Fibroblast of lung (primary cell): ENCODE data around the gene FBXL2. TPM values are rescaled to one million over a fixed set of nuclear protein-coding genes. Genes with fewer than 3 reads are reported as not detected.

Source experiments
- DNase-seq, 2 donors: peaks; one replicate each; pipeline versions ENCODE4 v3.0.0 to v3.0.0-alpha.2; 2010; ENCODE audit warnings: low read depth in 2 of 2
- H2AFZ ChIP-seq: 2 replicates; pipeline ENCODE4 v1.5.1; 2012; ENCODE audit warnings: low read length, control low read depth, inconsistent platforms
- H3K27ac ChIP-seq: 2 replicates; pipeline ENCODE4 v1.5.1; 2011; ENCODE audit warnings: low read length, control low read depth; ENCODE audit not compliant: insufficient read depth
- H3K27me3 ChIP-seq: 2 replicates; pipeline ENCODE4 v1.5.1; 2011; ENCODE audit warnings: mild to moderate bottlenecking, low read length; ENCODE audit not compliant: control insufficient read depth, insufficient read depth
- H3K36me3 ChIP-seq: 2 replicates; pipeline ENCODE4 v1.5.1; 2011; ENCODE audit warnings: low read length; ENCODE audit not compliant: control insufficient read depth, insufficient read depth
- H3K4me1 ChIP-seq: 2 replicates; pipeline ENCODE4 v1.5.1; 2011; ENCODE audit warnings: low read length; ENCODE audit not compliant: control insufficient read depth, insufficient read depth; ENCODE audit errors: extremely low read depth
- H3K4me2 ChIP-seq: 2 replicates; pipeline ENCODE4 v1.5.1; 2011; ENCODE audit warnings: low read length, control low read depth; ENCODE audit not compliant: insufficient read depth; ENCODE audit errors: extremely low read depth
- H3K4me3 ChIP-seq, 4 experiments: fragments of 200-600 bp in 1 of 4; sonication (generic) in 1 of 4; replicated peaks in 1 of 4; 2 replicates each; pipeline ENCODE4 v1.5.1; 2011 to 2016; ENCODE audit warnings: low read length in 4 of 4, low read depth in 3 of 4, mild to moderate bottlenecking in 3 of 4, control low read depth in 2 of 4, inconsistent platforms in 1 of 4, mixed read lengths in 1 of 4; ENCODE audit not compliant: insufficient read depth in 1 of 4; ENCODE audit errors: control extremely low read depth in 1 of 4
- H3K79me2 ChIP-seq: 2 replicates; pipeline ENCODE4 v1.5.1; 2012; ENCODE audit warnings: mild to moderate bottlenecking, low read length, inconsistent platforms; ENCODE audit not compliant: control insufficient read depth, insufficient read depth
- H3K9ac ChIP-seq: 2 replicates; pipeline ENCODE4 v1.5.1; 2011; ENCODE audit warnings: mild to moderate bottlenecking, low read length, control low read depth; ENCODE audit not compliant: insufficient read depth
- H3K9me3 ChIP-seq: 2 replicates; pipeline ENCODE4 v1.5.1; 2012; ENCODE audit warnings: low read depth, low read length; ENCODE audit not compliant: control insufficient read depth, insufficient read depth
- H4K20me1 ChIP-seq: 2 replicates; pipeline ENCODE4 v1.5.1; 2011; ENCODE audit warnings: low read length; ENCODE audit not compliant: control insufficient read depth, insufficient read depth; ENCODE audit errors: extremely low read depth
- EZH2 ChIP-seq: IDR thresholded peaks from 2 replicates; pipeline ENCODE4 v1.5.1; 2012; ENCODE audit warnings: low read length, control low read depth, mild to moderate bottlenecking; ENCODE audit errors: missing control alignments
- polyA plus RNA-seq, 2 donors: library from polyadenylated mRNA; depleted of rRNA in 1 of 2; stranded (reverse) in 1 of 2; unstranded in 1 of 2; fragments of >200 nt; gene quantifications; 2 replicates each; pipeline ENCODE4 v1.2.1, GENCODE V29; 2011 to 2012; ENCODE audit warnings: missing spikeins in 1 of 2
- total RNA-seq: library from RNA; depleted of rRNA; stranded (reverse); fragments of >200 nt; gene quantifications from 2 replicates; pipeline ENCODE4 v1.2.1, GENCODE V29; 2014
- TF ChIP-seq, protein P1 (sequence below), 2 donors: IDR thresholded peaks in 1 of 2; conservative IDR thresholded peaks in 1 of 2; 1 replicate in 1 of 2; 2 replicates in 1 of 2; pipeline ENCODE4 v1.5.1; 2011 to 2012; ENCODE audit warnings: low read length in 2 of 2, control low read depth in 1 of 2, inconsistent platforms in 1 of 2, low read depth in 1 of 2, mild to moderate bottlenecking in 1 of 2

The FBXL2 gene
- total and polyA plus RNA-seq, 2 donors (not counting 1 experiment from before 2014, with no cell fraction given) = 16.2 to 26.5 TPM

DNA sequence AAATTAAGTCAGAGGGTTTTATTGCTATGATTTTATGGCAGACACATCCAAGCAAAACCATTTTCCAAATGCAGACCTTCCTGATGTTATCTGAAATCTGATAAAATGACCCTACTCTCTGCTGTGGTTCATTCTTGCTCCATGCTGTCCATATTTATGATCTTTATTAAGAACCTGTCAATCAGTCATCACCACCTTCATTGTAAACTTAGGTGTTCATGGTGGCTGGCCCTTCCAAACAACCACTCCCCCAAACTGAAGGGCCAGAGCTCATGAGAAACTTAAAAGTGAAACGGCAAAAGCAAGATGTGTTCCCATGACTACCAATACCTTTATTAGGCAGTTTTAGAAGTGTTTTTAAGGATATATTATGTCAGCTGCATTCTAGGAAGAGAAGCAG lies 109.4 kb downstream of the FBXL2 start:
- no peak for DNase-seq
- Histone ChIP-seq H3K4me3 (no peak overlapping the region), H3K9me3 (no peaks in the 10 kb centered on the region), H3K79me2 (no peaks in the 10 kb centered on the region), H3K4me1 (no peaks in the 10 kb centered on the region), H4K20me1 (no peaks in the 10 kb centered on the region), H3K4me2 (no peak overlapping the region), H3K36me3 (peaks cover 17% of the 10 kb centered on the region), H3K9ac (no peak overlapping the region), H3K27ac (no peak overlapping the region), H2AFZ (no peak overlapping the region), H3K27me3 (no peaks in the 10 kb centered on the region)
- TF ChIP-seq, protein P1, sequence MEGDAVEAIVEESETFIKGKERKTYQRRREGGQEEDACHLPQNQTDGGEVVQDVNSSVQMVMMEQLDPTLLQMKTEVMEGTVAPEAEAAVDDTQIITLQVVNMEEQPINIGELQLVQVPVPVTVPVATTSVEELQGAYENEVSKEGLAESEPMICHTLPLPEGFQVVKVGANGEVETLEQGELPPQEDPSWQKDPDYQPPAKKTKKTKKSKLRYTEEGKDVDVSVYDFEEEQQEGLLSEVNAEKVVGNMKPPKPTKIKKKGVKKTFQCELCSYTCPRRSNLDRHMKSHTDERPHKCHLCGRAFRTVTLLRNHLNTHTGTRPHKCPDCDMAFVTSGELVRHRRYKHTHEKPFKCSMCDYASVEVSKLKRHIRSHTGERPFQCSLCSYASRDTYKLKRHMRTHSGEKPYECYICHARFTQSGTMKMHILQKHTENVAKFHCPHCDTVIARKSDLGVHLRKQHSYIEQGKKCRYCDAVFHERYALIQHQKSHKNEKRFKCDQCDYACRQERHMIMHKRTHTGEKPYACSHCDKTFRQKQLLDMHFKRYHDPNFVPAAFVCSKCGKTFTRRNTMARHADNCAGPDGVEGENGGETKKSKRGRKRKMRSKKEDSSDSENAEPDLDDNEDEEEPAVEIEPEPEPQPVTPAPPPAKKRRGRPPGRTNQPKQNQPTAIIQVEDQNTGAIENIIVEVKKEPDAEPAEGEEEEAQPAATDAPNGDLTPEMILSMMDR (conservative IDR thresholded peaks at IDR 0.05 in 1 of 2, IDR thresholded peaks at IDR 0.05 in 1 of 2; ENCODE audit: low read depth in 1 of 2, low read length in 2 of 2) = no peak
- TF ChIP-seq EZH2 = no peak

DNA sequence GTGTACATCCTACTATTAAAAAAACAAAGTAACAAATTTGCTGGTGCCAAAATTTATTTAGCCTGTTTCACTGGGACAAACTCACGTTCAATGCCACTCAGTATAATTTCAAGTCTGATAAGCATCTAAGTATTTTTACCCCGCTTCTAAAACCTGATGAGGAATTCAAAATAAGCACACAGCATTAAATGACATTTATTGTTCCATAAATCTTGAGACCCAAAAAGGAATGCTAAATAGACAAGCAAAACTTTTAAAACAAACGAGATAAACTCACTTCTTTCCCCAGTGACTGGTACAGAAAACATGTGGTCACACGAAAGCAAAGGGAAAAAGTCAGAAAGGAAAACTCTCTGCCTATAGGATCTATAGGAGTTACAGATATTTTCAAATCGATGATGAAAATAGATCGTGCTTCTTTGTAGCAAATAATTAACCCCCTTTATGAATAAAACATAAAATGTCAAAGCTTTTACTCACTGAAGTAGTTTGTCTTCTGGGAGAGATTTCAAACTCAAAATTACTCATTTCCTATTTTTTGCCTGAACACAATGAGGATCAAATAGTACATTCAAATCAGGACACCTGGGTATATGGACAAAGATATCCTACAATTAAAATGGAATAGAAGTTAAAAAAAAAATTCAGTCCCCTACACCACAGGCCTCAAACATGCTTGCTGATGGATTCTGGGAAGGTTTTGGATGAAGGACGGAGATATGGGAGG lies 111.3 kb downstream of the FBXL2 start:
- no peak overlapping the region for H2AFZ ChIP-seq
- no peak overlapping the region for H3K4me3 ChIP-seq
- H4K20me1 ChIP-seq = no peaks in the 10 kb centered on the region
- H3K4me2 ChIP-seq = no peak overlapping the region
- H3K9ac ChIP-seq = no peak overlapping the region
- peaks cover 19% of the 10 kb centered on the region for H3K36me3 ChIP-seq
- no peak overlapping the region for H3K27ac ChIP-seq
- no peaks in the 10 kb centered on the region for H3K27me3 ChIP-seq
- H3K4me1 ChIP-seq = no peaks in the 10 kb centered on the region
- no peaks in the 10 kb centered on the region for H3K79me2 ChIP-seq
- H3K9me3 ChIP-seq = no peaks in the 10 kb centered on the region
- DNase-seq = no peak
- TF ChIP-seq, protein P1 (conservative IDR thresholded peaks at IDR 0.05 in 1 of 2, IDR thresholded peaks at IDR 0.05 in 1 of 2; ENCODE audit: low read depth in 1 of 2, low read length in 2 of 2) = no peak
- no peak for TF ChIP-seq EZH2

DNA sequence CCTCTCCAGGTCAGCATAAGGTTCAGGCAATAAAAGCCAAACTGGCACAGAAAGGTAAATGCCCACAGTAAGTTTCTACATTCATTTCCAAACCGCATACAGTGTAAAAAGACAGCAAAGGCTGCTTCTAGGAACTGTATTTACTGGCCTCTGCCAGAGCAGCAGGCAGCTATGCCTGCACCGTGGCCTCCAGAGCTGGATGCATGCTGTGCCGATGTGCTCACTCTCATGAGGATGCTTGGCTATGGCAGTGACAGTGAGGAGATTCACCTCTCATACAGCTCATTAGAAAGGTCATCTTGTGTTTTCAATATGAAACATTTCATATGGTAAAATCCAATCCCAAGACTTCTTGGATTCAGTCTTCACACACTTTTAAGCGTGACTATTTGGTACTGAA lies 112.7 kb downstream of the FBXL2 start:
- no peaks in the 10 kb centered on the region for H3K4me1 ChIP-seq
- H3K4me2 ChIP-seq = no peak overlapping the region
- no peak overlapping the region for H2AFZ ChIP-seq
- DNase-seq = no peak
- H3K27ac ChIP-seq = no peak overlapping the region
- H3K36me3 ChIP-seq = peaks cover 13% of the 10 kb centered on the region
- TF ChIP-seq EZH2 = no peak
- TF ChIP-seq, protein P1 (conservative IDR thresholded peaks at IDR 0.05 in 1 of 2, IDR thresholded peaks at IDR 0.05 in 1 of 2; ENCODE audit: low read depth in 1 of 2, low read length in 2 of 2) = no peak
- no peak overlapping the region for H3K4me3 ChIP-seq
- H3K79me2 ChIP-seq = no peaks in the 10 kb centered on the region
- no peaks in the 10 kb centered on the region for H3K9me3 ChIP-seq
- H3K9ac ChIP-seq = no peak overlapping the region
- no peaks in the 10 kb centered on the region for H4K20me1 ChIP-seq
- H3K27me3 ChIP-seq = no peaks in the 10 kb centered on the region
